ENCODE measurements around the gene MEP1A. TPM values are rescaled to one million over a fixed set of nuclear protein-coding genes. Genes with fewer than 3 reads are reported as not detected.

MEP1A gene
- total and polyA plus RNA-seq, 2 donors (not counting 3 experiments of a cell fraction or from before 2014, with no cell fraction given), result not detected

- no peaks in the 10 kb centered on the region for H3K4me1 ChIP-seq (ENCODE audit: control insufficient read depth, extremely low read depth, insufficient read depth, low read length)
- no peak overlapping the region for H3K9ac ChIP-seq (replicated peaks; ENCODE audit: extremely low read depth, insufficient read depth, low read length)
- FAIRE-seq (no peak), DNase-seq (ENCODE audit: low read depth, low spot score) (no peak)
- H3K4me2 ChIP-seq (ENCODE audit: insufficient read depth, low read length), result no peak overlapping the region
- intact Hi-C loops (cut with micrococcal nuclease), result no loop called here
- H4K20me1 ChIP-seq (replicated peaks; ENCODE audit: control insufficient read depth, extremely low read depth, insufficient read depth, low read length), result no peaks in the 10 kb centered on the region
- H3K9me1 ChIP-seq (replicated peaks; ENCODE audit: control insufficient read depth, extremely low read depth, insufficient read depth, low read length), result no peaks in the 10 kb centered on the region
- H3K9me3 ChIP-seq (replicated peaks; ENCODE audit: control insufficient read depth, insufficient read depth, low read length), result no peaks in the 10 kb centered on the region
- dilution Hi-C loops (cut with MboI; ENCODE audit: extremely low pct_ligation_motif_present, low sequenced_read_pairs), result no loop called here
- H3K4me3 ChIP-seq (replicated peaks in 1 of 3; ENCODE audit: insufficient read depth in 1 of 3, low read depth in 1 of 3, low read length in 3 of 3), result no peak overlapping the region
- TF ChIP-seq CTCF (IDR thresholded peaks at IDR 0.05; ENCODE audit: extremely low read depth in 1 of 2, insufficient read depth in 1 of 2, low read depth in 1 of 2, low read length in 2 of 2), result no peak
- TF ChIP-seq MYC (IDR thresholded peaks at IDR 0.05; ENCODE audit: low read depth, low read length), result no peak
- TF ChIP-seq MAX (IDR thresholded peaks at IDR 0.05; ENCODE audit: insufficient read depth, insufficient read length), result no peak
- TF ChIP-seq POLR2AphosphoS5 (IDR thresholded peaks at IDR 0.05; ENCODE audit: insufficient read depth, low read depth, low read length), result no peak
- TF ChIP-seq EZH2 (IDR thresholded peaks at IDR 0.05; ENCODE audit: borderline replicate concordance, low read depth, low read length, severe bottlenecking), result no peak
- ChIA-PET POLR2A (no interaction called here), CTCF (no interaction called here)
- H3K27ac ChIP-seq (ENCODE audit: insufficient read depth, low read depth, low read length), result no peak overlapping the region
- no peaks in the 10 kb centered on the region for H3K79me2 ChIP-seq (ENCODE audit: control insufficient read depth, insufficient read depth, low read length)
- H3K27me3 ChIP-seq (ENCODE audit: control insufficient read depth in 2 of 2, insufficient read depth in 2 of 2, low read length in 2 of 2), result peaks cover 2 to 4% of the 10 kb centered on the region in 2 experiments
- H2AFZ ChIP-seq (ENCODE audit: low read depth, low read length), result no peak overlapping the region
- no peaks in the 10 kb centered on the region for H3K36me3 ChIP-seq (ENCODE audit: control insufficient read depth in 2 of 2, extremely low read depth in 1 of 2, insufficient read depth in 2 of 2, low read length in 2 of 2)
- BruUV-seq (replicated peaks), result no TSS peak
Observed at GRCh38 chr6:46816626-46817025, 23.4 kb downstream of the MEP1A start.

GRCh38 chr6:46819561-46819960 is 26.4 kb downstream of the MEP1A start:
- Histone ChIP-seq H3K9me3 (replicated peaks; ENCODE audit: control insufficient read depth, insufficient read depth, low read length) (no peaks in the 10 kb centered on the region), H3K27me3 (ENCODE audit: control insufficient read depth in 2 of 2, insufficient read depth in 2 of 2, low read length in 2 of 2) (peaks cover 2 to 3% of the 10 kb centered on the region in 2 experiments), H3K9ac (replicated peaks; ENCODE audit: extremely low read depth, insufficient read depth, low read length) (no peak overlapping the region), H3K9me1 (replicated peaks; ENCODE audit: control insufficient read depth, extremely low read depth, insufficient read depth, low read length) (no peaks in the 10 kb centered on the region), H4K20me1 (replicated peaks; ENCODE audit: control insufficient read depth, extremely low read depth, insufficient read depth, low read length) (no peaks in the 10 kb centered on the region), H3K4me3 (replicated peaks in 1 of 3; ENCODE audit: insufficient read depth in 1 of 3, low read depth in 1 of 3, low read length in 3 of 3) (no peak overlapping the region), H3K27ac (ENCODE audit: insufficient read depth, low read depth, low read length) (no peak overlapping the region), H3K79me2 (ENCODE audit: control insufficient read depth, insufficient read depth, low read length) (no peaks in the 10 kb centered on the region), H3K36me3 (ENCODE audit: control insufficient read depth in 2 of 2, extremely low read depth in 1 of 2, insufficient read depth in 2 of 2, low read length in 2 of 2) (no peaks in the 10 kb centered on the region), H2AFZ (ENCODE audit: low read depth, low read length) (no peak overlapping the region), H3K4me2 (ENCODE audit: insufficient read depth, low read length) (no peak overlapping the region), H3K4me1 (ENCODE audit: control insufficient read depth, extremely low read depth, insufficient read depth, low read length) (no peaks in the 10 kb centered on the region)
- no TSS peak for BruUV-seq (replicated peaks)
- TF ChIP-seq GATA2 (IDR thresholded peaks at IDR 0.05; ENCODE audit: insufficient read depth, insufficient read length, low read depth, low read length) (no peak), MAX (IDR thresholded peaks at IDR 0.05; ENCODE audit: insufficient read depth, insufficient read length) (no peak), MYC (IDR thresholded peaks at IDR 0.05; ENCODE audit: low read depth, low read length) (no peak), FOS (IDR thresholded peaks at IDR 0.05; ENCODE audit: borderline replicate concordance, insufficient read depth, low read length) (no peak), POLR2A (IDR thresholded peaks at IDR 0.05; ENCODE audit: low read depth, low read length) (no peak), EZH2 (IDR thresholded peaks at IDR 0.05; ENCODE audit: borderline replicate concordance, low read depth, low read length, severe bottlenecking) (no peak), JUN (IDR thresholded peaks at IDR 0.05; ENCODE audit: borderline replicate concordance, insufficient read depth, insufficient read length, low read depth) (no peak), CTCF (IDR thresholded peaks at IDR 0.05; ENCODE audit: extremely low read depth in 1 of 2, insufficient read depth in 1 of 2, low read depth in 1 of 2, low read length in 2 of 2) (no peak), POLR2AphosphoS5 (IDR thresholded peaks at IDR 0.05; ENCODE audit: insufficient read depth, low read depth, low read length) (no peak)
- intact Hi-C loops (cut with micrococcal nuclease), result no loop called here
- FAIRE-seq (no peak), DNase-seq (ENCODE audit: low read depth, low spot score) (no peak)
- dilution Hi-C loops (cut with MboI; ENCODE audit: extremely low pct_ligation_motif_present, low sequenced_read_pairs), result no loop called here
- ChIA-PET POLR2A (no interaction called here), CTCF (no interaction called here)

Data from endothelial cell of umbilical vein (primary cell).